HUDEP-2 (cell line): ENCODE data around the gene ZNF554.
A peak's percentile ranks its signal among the peaks of the same experiment; 100 is the strongest.
"Not testable (repeated sequence)": the region's sequence is repeated elsewhere in the genome, so short reads cannot be mapped to it uniquely, and the experiment has no call there.

ENCODE experiments used
- DNase-seq, 76 experiments: peaks; one replicate each; lab custom pipeline; 2025; ENCODE audit not compliant: unreplicated experiment in 76 of 76; lab: John Stamatoyannopoulos, UW

The ZNF554 gene

DNA sequence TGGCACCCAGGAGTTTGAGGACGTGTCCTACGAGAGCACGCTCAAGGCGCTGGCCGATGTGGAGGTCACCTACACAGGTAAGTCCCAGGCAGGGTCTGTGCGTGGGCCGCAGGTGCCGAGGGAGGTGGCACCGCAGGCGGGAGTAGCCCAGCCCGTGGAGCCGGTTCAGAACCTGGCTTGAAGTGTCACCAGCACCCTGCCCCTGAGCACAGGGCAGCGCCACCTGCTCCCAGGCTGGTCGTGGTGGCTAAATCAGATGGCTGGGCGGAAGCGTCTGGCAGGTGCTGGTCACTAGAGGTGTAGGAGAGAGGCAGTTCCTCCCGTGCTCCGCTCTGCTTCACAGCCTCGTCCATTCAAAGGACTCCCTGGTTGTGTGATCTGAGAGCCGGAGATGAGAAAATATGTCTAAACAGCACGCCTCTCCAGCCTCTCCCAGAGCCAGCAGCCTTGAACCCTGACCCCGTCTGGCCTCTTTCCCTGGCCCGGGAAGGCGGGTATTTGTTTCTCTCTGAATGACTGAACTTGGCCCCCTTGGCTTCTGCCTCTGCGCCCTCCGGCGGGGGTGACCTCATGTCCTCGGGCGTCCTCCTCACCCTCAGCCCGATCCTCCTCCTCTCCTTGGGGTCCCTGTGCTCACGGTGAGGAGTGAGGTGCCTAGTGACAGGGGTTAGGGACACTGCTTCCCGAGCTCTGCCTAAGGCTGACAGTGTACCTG lies 29.0 kb upstream of the ZNF554 start:
- DNase-seq, result no peak

DNA sequence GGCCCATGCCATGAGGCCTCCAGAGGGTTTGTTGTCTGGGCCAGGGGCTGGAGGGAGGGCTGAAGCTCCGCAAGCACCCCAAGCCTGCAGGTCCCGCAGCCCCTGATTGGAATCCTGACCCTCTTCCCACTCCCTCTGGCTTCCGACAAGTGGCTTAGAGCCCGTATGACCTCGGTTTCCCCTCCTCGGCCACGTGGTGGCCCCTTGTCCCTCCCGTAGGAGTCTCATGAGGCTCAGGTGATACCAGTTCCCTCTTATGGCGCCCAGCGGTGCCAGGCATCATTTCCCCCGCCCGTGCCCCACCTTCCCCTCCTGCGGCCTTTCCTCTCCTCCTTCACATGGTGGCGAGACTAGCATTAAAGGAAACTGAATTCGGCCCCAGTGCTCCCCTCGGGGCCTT lies 28.2 kb upstream of the ZNF554 start:
- DNase-seq, result no peak

DNA sequence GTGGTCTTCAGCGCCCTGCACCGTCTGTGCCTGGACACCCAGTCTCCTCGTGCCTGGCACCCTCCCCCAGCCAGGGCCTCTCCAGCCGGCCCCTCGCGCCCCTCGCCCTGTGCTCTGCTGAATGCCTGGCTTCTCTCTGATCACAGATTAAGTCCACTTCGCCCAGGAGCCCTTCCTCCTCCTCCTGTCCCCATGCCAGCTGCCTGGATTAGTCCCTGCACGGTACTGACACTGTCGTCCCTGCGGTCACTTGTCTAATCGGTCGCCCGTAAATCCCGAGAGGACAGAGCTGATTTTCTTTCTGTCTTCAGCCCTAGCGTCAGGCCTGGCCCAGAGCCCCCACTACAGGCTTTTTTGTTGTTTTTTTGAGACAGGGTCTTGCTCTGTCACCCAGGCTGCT lies 27.8 kb upstream of the ZNF554 start:
- no peak for DNase-seq

DNA sequence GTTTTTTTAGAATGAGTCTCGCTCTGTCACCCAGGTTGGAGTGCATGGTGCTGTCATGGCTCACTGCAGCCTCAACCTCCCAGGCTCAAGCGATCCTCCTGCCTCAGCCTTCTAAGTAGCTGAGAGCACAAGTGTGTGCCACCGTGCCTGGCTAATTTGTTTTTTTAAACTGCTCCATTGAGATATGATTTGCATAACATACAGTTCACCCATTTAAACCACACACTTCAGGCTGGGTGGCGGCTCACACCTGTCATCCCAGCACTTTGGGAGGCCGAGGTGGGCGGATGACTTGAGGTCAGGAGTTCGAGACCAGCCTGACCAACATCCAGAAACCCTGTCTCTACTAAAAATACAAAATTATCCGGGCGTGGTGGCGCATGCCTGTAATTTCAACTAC lies 27.0 kb upstream of the ZNF554 start:
- not testable (repeated sequence) for DNase-seq

DNA sequence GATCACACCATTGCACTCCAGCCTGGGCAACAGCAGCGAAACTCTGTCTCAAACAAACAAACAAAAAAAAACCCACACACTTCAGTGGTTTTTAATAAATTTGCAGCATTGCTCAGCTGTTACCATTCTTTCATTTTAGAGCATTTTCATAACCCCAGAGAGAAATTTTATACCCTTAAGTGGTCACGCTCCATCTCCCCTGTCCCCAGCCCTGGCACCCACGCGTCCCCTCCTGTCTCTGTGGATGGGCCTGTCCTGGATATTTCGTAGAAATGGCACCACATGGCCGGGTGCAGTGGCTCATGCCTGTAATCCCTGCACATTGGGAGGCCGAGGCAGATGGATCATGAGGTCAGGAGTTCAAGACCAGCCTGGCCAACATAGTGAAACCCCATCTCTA lies 26.5 kb upstream of the ZNF554 start:
- no peak for DNase-seq

DNA sequence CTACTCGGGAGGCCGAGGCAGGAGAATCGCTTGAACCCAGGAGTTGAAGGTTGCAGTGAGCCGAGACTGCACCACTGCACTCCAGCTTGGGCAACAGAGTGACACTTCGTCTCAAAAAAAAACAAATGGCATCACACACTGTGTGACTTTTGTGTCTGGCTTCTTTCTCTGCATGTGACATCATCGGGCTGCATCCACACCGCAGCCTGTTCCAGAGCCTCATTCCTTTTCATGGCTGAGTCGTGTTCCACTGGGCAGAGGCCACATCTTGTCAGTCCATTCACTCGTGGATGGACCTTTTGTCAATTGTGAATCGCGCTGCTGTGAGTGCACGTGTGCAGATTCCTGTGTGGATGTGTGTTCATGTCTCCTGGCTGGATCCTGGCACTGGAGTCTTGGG lies 26.1 kb upstream of the ZNF554 start:
- no peak for DNase-seq

DNA sequence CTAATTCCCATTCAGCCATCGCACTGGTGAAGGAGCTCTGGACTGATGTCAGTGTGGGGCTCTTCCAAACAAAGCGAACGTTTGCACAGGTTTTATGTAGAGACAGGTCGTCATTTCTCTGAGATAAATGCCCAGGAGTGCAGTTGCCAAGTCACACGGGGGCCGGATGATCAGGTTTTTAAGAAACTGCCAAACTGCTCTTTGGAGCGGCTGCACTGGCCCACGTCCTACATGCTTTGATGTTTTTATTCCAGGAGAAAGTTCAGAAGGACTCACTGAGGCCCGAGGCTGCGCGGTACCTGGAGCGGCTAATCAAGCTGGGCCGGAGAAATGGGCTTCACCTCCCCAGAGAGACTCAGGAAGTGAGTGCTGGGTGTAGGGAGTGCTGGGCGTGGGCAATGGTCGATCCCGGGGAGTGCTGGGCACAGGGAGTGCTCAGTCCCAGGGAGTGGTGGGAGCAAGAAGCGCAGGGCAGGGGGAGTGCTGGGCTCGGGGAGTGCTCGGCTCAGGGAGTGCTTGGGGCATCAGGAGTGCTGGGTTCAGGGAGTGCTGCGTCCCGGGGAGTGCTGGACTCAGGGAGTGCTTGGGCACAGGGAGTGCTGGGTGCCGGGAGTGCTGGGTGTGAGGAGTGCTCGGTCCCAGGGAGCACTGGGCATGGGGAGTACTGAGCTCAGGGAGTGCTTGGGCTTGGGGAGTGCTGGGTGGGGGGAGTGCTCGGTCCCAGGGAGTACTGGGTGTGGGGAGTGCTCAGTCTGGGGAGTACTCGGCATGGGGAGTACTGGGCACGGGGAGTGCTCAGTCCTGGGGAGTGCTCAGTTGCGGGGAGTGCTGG lies 23.6 kb upstream of the ZNF554 start:
- DNase-seq, result no peak

DNA sequence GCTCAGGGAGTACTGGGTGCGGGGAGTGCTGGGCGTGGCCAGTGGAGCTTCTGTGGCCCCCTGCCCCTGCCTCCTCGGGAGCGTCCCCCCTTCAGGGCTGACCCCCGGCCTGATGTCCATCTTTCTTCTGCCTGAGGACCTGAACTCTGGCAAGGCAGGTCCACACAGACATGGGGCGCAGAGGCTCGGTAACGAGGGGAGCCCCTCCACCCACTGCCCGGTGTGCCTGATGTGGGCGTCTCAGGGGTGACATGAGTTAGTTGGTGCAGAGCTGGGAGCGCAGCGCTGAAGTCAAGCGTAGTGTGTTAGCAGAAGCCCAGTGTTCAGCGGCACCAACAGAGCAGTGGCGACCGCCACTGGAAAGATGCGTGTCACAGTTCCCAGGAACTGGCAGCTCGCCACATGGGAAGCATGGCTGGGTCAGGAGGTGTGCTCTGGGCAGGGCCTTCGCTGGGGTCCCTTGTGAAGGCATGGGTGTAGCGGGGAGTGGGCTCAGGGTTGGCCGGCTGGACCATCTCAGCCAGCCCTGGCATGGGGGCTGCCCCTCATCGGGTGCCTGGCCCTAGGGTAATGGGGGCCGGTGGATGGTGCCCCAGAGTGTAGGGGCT lies 22.9 kb upstream of the ZNF554 start:
- DNase-seq, result no peak

DNA sequence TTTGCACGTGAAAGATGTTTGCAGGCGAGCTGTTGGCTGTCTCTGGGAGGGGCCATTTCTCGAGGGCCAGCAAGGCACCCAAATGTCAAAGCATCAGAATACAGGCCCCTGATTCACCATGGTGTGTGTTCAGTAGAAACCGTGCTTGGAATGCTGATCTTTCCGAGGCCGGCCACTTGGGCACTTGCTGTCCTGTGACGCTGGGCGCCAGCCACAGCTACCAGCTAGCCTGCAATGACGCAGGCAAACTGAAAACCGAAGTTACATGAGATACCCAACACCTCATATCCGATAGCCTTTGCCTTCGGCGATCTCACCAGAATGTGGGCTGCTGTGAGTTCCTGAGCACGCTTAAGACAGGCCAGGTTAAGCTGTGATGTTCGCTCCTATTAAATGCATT lies 22.4 kb upstream of the ZNF554 start:
- no peak for DNase-seq

DNA sequence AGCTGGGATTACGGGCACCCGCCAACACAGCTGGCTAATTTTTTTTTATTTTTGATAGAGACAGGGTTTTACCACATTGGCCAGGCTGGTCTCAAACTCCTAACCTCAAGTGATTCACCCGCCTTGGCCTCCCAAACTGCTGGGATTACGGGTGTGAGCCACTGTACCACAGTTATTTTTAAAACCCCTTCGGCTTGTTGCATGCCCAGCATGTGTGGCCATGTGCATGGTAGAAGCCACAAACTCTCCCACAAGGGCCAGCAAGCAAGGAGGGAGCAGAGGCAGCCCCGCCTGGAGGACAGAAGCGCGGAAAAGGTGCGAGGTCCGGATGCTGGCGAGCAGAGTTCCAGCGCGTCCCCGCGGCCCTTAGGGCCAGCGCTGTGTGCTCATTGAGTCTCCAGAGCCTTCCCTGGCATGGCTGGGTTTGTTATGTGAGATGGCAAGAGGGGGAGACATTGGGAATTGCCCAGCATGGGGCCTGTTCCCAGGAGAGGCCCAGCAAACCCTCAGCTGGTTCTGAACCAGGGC lies 21.4 kb upstream of the ZNF554 start:
- no peak for DNase-seq

DNA sequence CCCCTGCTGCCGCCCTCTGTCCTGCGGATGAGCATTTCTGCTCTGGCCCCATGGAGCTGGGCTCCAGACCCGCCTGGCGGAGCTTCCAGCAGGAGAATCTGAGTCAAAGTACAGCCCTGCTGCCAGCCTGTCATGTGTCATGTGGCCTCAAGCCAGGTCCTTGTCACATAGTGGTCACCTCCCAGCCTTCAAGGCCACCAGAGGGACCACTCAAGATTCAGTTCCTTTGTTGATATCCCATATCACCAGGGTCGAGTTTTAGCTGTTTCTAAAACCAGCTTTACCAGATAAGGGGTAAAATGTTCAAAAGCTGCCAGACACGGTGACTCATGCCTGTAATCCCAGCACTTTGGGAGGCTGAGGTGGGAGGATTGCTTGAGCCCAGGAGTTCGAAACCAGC lies 20.9 kb upstream of the ZNF554 start:
- peak in 69 of 76 experiments; percentile 20 to 93 (median 67) for DNase-seq

DNA sequence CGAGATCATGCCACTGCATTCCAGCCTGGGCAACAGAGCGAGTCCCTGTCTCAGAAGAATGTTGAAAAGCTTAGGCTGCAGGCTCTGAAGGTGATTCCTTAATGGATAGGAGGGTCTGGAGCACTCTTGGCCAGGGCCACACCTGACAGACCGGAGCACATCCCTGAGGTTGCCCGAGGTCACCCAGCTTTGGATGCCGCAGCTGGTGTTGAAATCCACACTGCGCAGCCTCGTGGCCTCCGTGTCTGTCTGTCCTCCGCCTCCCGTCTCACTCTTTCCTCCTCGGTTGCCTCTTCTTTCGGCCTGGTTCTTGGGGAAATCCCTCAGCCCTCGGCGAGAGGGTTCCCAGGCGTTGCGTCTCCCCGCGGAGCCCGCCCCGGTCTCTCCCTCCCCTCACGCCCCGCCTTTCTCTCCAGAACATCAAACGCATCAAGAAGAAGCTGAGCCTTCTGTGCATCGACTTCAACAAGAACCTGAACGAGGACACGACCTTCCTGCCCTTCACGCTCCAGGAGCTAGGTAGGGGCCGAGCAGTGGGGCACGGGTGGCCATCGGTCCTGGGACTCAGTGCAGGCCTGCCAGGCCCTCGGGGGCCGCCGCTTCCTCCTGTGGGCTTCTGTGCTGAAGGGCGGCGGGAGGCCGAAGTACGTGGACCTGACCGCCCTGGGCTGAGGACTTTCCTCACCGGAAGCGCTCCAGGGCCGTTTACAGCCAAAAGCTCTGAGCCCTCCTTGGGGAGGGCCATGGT lies 20.2 kb upstream of the ZNF554 start:
- no peak for DNase-seq

DNA sequence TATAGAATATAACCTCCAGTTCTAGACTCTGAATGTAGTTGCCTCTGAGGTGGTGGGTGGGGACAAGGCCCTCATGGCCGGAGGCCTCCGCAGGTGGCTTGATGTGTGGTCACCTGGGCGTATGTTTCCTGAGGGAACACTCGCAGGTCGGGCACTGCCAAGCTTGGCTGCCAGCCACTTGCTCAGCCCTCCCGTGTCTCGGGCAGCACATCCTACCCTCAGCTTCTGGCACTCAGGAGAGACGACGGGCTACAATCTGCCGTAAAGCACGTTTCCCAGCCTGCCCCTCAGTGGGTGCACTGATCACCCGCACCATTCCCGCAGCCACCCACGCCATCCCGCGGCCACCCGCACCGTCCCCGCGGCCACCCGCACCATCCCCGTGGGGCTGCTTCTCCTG lies 19.2 kb upstream of the ZNF554 start:
- no peak for DNase-seq

DNA sequence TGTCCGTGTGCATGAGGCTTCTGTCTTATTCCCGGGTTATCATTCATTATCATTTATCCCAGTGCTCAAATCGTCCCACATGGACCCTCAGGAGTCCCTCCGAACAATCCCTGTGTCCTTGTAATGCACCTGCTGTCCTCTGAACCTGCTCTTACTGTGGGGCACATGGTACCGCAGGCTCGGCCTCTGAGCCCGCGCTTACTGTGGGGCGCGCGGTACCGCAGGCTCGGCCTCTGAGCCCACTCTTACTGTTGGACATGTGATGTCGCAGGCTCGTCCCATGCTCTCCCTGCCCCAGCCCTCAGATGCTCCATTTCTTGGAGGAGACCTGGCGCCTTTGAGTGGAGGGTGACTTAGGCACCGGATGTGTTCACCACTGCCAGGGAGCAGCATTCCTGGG lies 16.8 kb upstream of the ZNF554 start:
- no peak for DNase-seq

DNA sequence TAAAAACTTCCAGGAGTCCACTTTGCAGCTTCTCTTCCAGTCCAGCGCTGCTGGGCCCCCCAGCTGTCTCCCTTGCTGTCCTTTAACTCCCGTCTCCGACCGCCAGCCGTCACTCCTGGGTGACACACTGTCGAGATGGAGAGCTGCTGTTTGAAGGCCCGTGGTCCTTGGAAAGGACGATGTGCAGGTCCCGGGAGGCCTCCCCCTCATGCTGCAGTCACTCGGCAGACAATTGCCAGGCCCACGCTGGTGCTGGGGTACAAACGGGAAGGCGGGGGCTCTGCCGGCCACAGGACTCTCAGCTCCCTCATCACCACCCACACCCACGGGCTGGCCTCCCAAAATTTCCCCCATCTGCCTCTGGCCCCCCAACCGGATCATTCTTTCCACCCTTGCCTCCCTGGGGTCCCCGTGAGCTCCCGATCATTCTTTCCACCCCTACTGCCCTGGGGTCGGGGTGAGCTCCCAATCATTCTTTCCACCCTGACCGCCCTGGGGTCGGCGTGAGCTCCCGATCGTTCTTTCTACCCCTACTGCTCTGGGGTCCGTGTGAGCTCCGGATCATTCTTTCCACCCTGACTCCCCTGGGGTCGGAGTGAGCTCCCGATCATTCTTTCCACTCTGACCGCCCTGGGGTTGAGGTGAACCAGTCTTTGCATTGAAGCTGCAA lies 16.0 kb upstream of the ZNF554 start:
- DNase-seq, result no peak

DNA sequence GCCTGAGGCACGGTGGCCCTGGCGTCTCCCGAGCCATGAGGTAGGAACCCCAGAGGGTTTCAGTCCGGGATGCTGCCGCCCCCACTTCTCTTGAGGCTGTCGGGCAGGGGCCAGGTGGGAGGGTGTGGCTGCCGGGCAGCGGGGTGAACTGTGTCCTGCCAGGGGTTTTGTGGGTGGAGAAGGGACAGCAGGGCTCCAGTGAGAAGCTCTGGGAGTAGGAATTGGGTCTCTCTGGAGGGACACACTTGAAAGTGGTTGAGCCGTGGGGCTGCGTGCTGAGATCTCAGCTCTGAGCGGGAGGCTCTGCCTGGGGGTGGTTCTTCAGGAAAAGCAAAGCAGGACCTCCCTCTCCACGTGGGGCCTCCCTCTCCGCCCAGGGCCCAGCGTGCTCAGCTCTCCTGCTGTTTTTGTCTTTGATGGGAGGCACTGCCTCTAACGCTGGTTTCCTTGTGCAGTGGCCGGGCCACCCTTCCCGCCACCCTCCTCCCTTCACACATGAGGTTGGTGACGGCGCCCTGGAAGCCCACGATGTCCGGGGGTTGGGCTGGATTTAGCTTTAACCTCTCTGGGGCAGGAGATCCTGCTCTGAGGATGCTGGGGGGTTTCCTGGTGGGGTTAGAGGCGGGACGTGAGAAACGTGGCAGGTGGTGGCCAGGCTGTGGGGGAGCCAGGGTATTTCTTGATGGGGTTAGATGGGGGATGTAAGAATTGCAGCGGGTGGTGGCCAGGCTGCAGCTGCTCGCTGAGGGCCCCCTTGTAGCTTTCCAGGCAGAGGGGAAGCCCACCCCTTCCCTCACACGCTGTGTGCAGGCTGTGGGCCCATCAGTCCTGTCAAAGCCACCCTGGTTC lies 15.3 kb upstream of the ZNF554 start:
- no peak for DNase-seq

DNA sequence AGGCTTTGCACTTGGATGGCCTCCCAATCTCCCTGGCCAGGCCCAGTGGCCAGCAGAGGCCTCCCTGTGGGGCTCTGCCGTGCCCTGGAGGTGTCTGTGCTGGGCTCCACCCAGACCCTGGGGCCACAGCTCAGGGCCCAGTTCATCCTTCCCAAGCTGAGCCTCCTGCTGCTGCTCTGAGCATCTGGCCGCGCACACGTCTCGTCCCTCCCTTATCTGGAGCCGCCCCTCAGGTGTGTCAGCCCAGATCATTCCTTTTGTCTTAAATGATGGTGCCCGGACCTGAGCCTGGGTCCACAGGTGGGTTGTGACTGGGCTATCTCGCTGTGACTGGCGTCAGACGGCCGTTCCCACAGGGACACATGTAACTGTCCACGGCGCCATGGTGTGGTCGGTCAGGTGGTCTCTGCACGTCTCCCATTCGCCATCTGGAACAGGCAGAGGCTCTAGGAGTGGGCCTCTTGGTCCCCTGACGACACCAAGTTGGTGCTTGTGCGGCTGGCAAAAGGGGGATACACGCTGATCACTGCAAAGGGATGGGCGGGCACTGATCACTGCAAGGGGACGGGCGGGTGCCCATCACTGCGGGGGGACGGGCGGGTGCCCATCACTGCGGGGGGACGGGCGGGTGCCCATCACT lies 14.3 kb upstream of the ZNF554 start:
- DNase-seq, result no peak

DNA sequence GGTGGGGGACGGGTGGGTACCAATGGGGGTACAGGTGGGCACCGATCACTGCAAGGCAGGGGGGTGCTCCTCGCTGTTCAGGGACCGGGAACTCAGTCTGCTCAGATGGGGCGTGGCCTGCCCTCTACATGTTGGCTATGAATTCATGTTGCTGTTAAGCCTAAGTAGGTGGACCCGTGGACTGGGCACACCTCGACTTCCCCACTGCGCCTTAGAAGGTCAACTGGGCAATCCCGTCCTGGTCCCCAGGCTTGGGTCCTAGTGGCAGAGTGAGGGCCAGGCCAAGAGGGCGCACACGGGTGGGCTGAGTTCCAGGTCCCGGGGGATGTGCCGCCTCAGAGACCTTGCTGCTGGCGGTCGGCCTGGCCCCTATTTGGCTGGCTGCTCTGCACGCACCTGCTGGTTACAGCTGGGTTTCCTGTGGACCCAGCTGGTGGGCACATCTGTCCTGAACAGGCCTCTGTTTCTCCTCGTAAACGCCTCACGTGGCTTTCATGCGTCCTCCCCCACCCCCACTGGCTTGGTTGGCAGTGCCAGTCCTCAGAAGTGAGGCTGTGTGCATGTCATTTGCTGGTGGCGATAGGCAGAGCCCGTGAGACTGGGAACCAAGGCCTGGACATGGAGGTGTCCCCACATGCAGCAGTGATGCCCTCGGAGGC lies 13.5 kb upstream of the ZNF554 start:
- no peak for DNase-seq
